Measurements from ENCODE around the gene TBX2. TPM values are rescaled to one million over a fixed set of nuclear protein-coding genes. Genes with fewer than 3 reads are reported as not detected.

The TBX2 gene
- total RNA-seq, 1 donor from 2014 or later, result not detected

- H2AFZ ChIP-seq (replicated peaks), result no peak overlapping the region
- no peaks in the 10 kb centered on the region for H3F3A ChIP-seq (ENCODE audit: low read depth)
- Mint-ChIP-seq H3K36me3 (peaks cover 2% of the 10 kb centered on the region), H3K27me3 (ENCODE audit: insufficient read depth, low read depth) (peaks cover 16% of the 10 kb centered on the region), H3K4me3 (no peak overlapping the region), H3K4me1 (peaks cover 23% of the 10 kb centered on the region), H3K27ac (peak overlapping the region; percentile 48), H3K9me3 (no peaks in the 10 kb centered on the region)
- H3K4me3 ChIP-seq, result no peak overlapping the region
- no peak for DNase-seq (ENCODE audit: low spot score)
- no peaks in the 10 kb centered on the region for H3K36me3 ChIP-seq
- no peaks in the 10 kb centered on the region for H3K9me3 ChIP-seq (ENCODE audit: low read depth)
- H3K9ac ChIP-seq, result no peak overlapping the region
- H3K27ac ChIP-seq, result no peak overlapping the region
- no peak overlapping the region for H3K4me2 ChIP-seq
- H3K79me2 ChIP-seq (ENCODE audit: low read depth), result no peaks in the 10 kb centered on the region
- peaks cover 9% of the 10 kb centered on the region for H3K4me1 ChIP-seq
- H4K20me1 ChIP-seq (ENCODE audit: low read depth), result no peaks in the 10 kb centered on the region
- no peaks in the 10 kb centered on the region for H3K27me3 ChIP-seq
- TF ChIP-seq EZH2phosphoT487 (IDR thresholded peaks at IDR 0.05) (no peak), CTCF (IDR thresholded peaks at IDR 0.05) (no peak), EZH2 (IDR thresholded peaks at IDR 0.05) (no peak)
These were observed 14.7 kb upstream of the TBX2 start for GRCh38 chr17:61384692-61385576.

- no peaks in the 10 kb centered on the region for H3K36me3 ChIP-seq
- H3K27me3 ChIP-seq, result no peaks in the 10 kb centered on the region
- Mint-ChIP-seq H3K27me3 (ENCODE audit: insufficient read depth, low read depth) (peaks cover 16% of the 10 kb centered on the region), H3K9me3 (no peaks in the 10 kb centered on the region), H3K27ac (no peak overlapping the region), H3K4me3 (no peak overlapping the region), H3K36me3 (peaks cover 2% of the 10 kb centered on the region), H3K4me1 (peaks cover 19% of the 10 kb centered on the region)
- DNase-seq (ENCODE audit: low spot score), result no peak
- H3F3A ChIP-seq (ENCODE audit: low read depth), result no peaks in the 10 kb centered on the region
- no peak overlapping the region for H2AFZ ChIP-seq (replicated peaks)
- no peak overlapping the region for H3K4me3 ChIP-seq
- H4K20me1 ChIP-seq (ENCODE audit: low read depth), result no peaks in the 10 kb centered on the region
- H3K4me2 ChIP-seq, result no peak overlapping the region
- H3K9ac ChIP-seq, result no peak overlapping the region
- H3K4me1 ChIP-seq, result peaks cover 9% of the 10 kb centered on the region
- no peaks in the 10 kb centered on the region for H3K9me3 ChIP-seq (ENCODE audit: low read depth)
- no peaks in the 10 kb centered on the region for H3K79me2 ChIP-seq (ENCODE audit: low read depth)
- TF ChIP-seq EZH2 (IDR thresholded peaks at IDR 0.05), result no peak
- TF ChIP-seq EZH2phosphoT487 (IDR thresholded peaks at IDR 0.05), result no peak
- no peak for TF ChIP-seq CTCF (IDR thresholded peaks at IDR 0.05)
- H3K27ac ChIP-seq, result no peak overlapping the region
These were observed 13.9 kb upstream of the TBX2 start for GRCh38 chr17:61385577-61386236.

GRCh38 chr17:61386251-61386650 is 13.4 kb upstream of the TBX2 start:
- Histone ChIP-seq H3K79me2 (ENCODE audit: low read depth) (no peaks in the 10 kb centered on the region), H3K4me3 (no peak overlapping the region), H3K4me1 (peaks cover 9% of the 10 kb centered on the region), H3K9me3 (ENCODE audit: low read depth) (no peaks in the 10 kb centered on the region), H3F3A (ENCODE audit: low read depth) (no peaks in the 10 kb centered on the region), H3K4me2 (no peak overlapping the region), H4K20me1 (ENCODE audit: low read depth) (no peaks in the 10 kb centered on the region), H3K27ac (no peak overlapping the region), H3K9ac (no peak overlapping the region), H3K36me3 (no peaks in the 10 kb centered on the region), H2AFZ (replicated peaks) (no peak overlapping the region), H3K27me3 (no peaks in the 10 kb centered on the region)
- H3K4me1 Mint-ChIP-seq, result peaks cover 16% of the 10 kb centered on the region
- peaks cover 2% of the 10 kb centered on the region for H3K36me3 Mint-ChIP-seq
- TF ChIP-seq EZH2 (IDR thresholded peaks at IDR 0.05), result no peak
- no peak for TF ChIP-seq EZH2phosphoT487 (IDR thresholded peaks at IDR 0.05)
- TF ChIP-seq CTCF (IDR thresholded peaks at IDR 0.05), result no peak
- no peaks in the 10 kb centered on the region for H3K9me3 Mint-ChIP-seq
- peaks cover 18% of the 10 kb centered on the region for H3K27me3 Mint-ChIP-seq (ENCODE audit: insufficient read depth, low read depth)
- no peak overlapping the region for H3K27ac Mint-ChIP-seq
- DNase-seq (ENCODE audit: low spot score), result no peak
- H3K4me3 Mint-ChIP-seq, result no peak overlapping the region
